ENCODE measurements around the gene SLTM.
"Not testable (repeated sequence)": the region's sequence is repeated elsewhere in the genome, so short reads cannot be mapped to it uniquely, and the experiment has no call there.

- TF ChIP-seq, protein P1, sequence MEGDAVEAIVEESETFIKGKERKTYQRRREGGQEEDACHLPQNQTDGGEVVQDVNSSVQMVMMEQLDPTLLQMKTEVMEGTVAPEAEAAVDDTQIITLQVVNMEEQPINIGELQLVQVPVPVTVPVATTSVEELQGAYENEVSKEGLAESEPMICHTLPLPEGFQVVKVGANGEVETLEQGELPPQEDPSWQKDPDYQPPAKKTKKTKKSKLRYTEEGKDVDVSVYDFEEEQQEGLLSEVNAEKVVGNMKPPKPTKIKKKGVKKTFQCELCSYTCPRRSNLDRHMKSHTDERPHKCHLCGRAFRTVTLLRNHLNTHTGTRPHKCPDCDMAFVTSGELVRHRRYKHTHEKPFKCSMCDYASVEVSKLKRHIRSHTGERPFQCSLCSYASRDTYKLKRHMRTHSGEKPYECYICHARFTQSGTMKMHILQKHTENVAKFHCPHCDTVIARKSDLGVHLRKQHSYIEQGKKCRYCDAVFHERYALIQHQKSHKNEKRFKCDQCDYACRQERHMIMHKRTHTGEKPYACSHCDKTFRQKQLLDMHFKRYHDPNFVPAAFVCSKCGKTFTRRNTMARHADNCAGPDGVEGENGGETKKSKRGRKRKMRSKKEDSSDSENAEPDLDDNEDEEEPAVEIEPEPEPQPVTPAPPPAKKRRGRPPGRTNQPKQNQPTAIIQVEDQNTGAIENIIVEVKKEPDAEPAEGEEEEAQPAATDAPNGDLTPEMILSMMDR (IDR thresholded peaks at IDR 0.05): not testable (repeated sequence)
- TF ChIP-seq EP300 (IDR thresholded peaks at IDR 0.05): not testable (repeated sequence)
Measured at GRCh38 chr15:58856621-58857020, 76.9 kb downstream of the SLTM start.

Data from upper lobe of left lung (tissue), 4 donors.